Epithelial cell of esophagus (primary cell): Measurements from ENCODE around the gene BCKDHB.
A peak's percentile ranks its signal among the peaks of the same experiment; 100 is the strongest.
"Not testable (repeated sequence)": the region's sequence is repeated elsewhere in the genome, so short reads cannot be mapped to it uniquely, and the experiment has no call there.

Experiments used
- DNase-seq: peaks from one replicate; pipeline ENCODE4 v3.0.0; 2010; ENCODE audit warnings: low read depth
- H3K4me3 ChIP-seq: 2 replicates; pipeline ENCODE4 v1.5.1; 2011; ENCODE audit warnings: mild to moderate bottlenecking, low read length, control low read depth
- CTCF ChIP-seq: IDR thresholded peaks from 2 replicates; pipeline ENCODE4 v1.5.1; 2011; ENCODE audit warnings: low read depth, mild to moderate bottlenecking, low read length, control low read depth, inconsistent platforms; ENCODE audit not compliant: insufficient read depth; ENCODE audit errors: missing control alignments

The BCKDHB gene

DNA sequence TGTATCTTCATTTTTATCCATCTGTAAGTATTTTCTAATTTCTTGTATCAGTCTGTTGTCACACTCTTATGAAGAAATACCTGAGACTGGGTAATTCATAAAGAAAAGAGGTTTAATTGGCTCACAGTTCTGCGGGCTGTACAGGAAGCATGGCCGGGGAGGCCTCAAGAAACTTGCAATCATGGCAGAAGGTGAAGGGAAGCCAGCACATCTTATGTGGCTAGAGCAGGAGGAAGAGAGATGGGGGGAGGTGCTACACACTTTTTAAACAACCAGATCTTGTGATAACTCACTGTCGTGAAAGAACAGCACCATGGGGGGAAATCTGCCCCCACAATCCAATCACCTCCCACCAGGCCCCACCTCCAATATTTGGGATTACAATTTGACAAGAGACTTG lies 10.9 kb upstream of the BCKDHB start:
- DNase-seq, result no peak
- no peak for TF ChIP-seq CTCF

GRCh38 chr6:80098392-80098791 lies 8.1 kb upstream of the BCKDHB start:
- no peak for TF ChIP-seq CTCF
- H3K4me3 ChIP-seq, result no peak overlapping the region
- DNase-seq, result no peak

More for the DNA sequence above, 10.9 kb upstream of the BCKDHB start:
- H3K4me3 ChIP-seq, result no peak overlapping the region

- H3K4me3 ChIP-seq, result no peak overlapping the region
- DNase-seq, result no peak
- no peak for TF ChIP-seq CTCF
Measured at GRCh38 chr6:80104520-80104919, 2.0 kb upstream of the BCKDHB start.

- DNase-seq, result no peak
- H3K4me3 ChIP-seq, result peak overlapping the region; percentile 84
- no peak for TF ChIP-seq CTCF
Measured at GRCh38 chr6:80105972-80106417, 476 bp upstream of the BCKDHB start.

- not testable (repeated sequence) for DNase-seq, H3K4me3 ChIP-seq
Measured at GRCh38 chr6:80122576-80122975, 16.1 kb downstream of the BCKDHB start.

GRCh38 chr6:80126657-80127345 lies 20.3 kb downstream of the BCKDHB start:
- H3K4me3 ChIP-seq, result no peak overlapping the region
- no peak for DNase-seq
- no peak for TF ChIP-seq CTCF

DNA sequence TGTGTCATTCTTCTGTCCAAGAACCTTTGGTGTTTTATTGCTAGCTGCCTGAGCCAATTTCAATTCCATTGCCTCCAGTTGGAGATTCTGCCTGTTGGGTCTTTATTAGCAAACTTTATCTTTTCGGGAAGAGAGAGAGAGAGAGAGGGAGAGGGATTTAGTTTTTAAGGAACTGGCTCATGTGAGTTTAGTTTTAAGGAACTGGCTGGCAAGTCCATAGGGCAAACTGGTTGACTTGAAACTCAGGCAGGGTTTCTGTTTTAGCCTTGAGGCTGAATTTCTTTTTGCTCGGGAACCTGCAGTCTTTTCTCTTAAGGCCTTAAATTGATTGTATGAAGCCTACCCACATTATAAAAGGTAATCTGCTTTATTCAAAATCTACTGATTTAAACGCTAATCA lies 23.0 kb downstream of the BCKDHB start:
- no peak for TF ChIP-seq CTCF
- DNase-seq, result no peak
- no peak overlapping the region for H3K4me3 ChIP-seq
